ENCODE results near the gene MTOR.

The MTOR gene

GRCh38 chr1:11188858-11189451, 73.4 kb downstream of the MTOR start, which contains the start of gene ANGPTL7:
Gene ANGPTL7, plus strand, starts transcription at chr1:11189355. Its CDS starts 225 bp downstream, at chr1:11189580.
- H3F3A ChIP-seq (ENCODE audit: insufficient read depth, low read length) = no peaks in the 10 kb centered on the region; the same call in 1 of the 2 replicates
- no peak for TF ChIP-seq CTCF (IDR thresholded peaks at IDR 0.05; ENCODE audit: low read length)
- no peak for TF ChIP-seq EZH2 (optimal IDR thresholded peaks at IDR 0.05; ENCODE audit: low read depth, low read length)
- no peaks in the 10 kb centered on the region for H3K27me3 ChIP-seq (replicated peaks; ENCODE audit: insufficient read depth, low read length)
- no peak within 1 kb of the TSS for H3K4me2 ChIP-seq (ENCODE audit: low read depth, low read length)
- no peak within 1 kb of the TSS for H2AFZ ChIP-seq (ENCODE audit: low read length)
- H3K36me3 ChIP-seq (replicated peaks; ENCODE audit: insufficient read depth, low read length) = no peaks in the 10 kb centered on the region; the same call in 1 of the 2 replicates
- H3K9ac ChIP-seq (ENCODE audit: low read length) = no peak within 1 kb of the TSS
- DNase-seq = no peak
- no peaks in the 10 kb centered on the region for H4K20me1 ChIP-seq (ENCODE audit: insufficient read depth, low read length)
- H3K4me1 ChIP-seq (ENCODE audit: low read length) = no peaks in the 10 kb centered on the region
- no peak within 1 kb of the TSS for H3K4me3 ChIP-seq (ENCODE audit: low read length)
- no peak within 1 kb of the TSS for H3K27ac ChIP-seq (ENCODE audit: low read length)
- H3K9me2 ChIP-seq (replicated peaks; ENCODE audit: insufficient read depth, low read length) = no peaks in the 10 kb centered on the region
- H3K79me2 ChIP-seq (ENCODE audit: low read length) = no peaks in the 10 kb centered on the region
- H3K9me3 ChIP-seq (replicated peaks; ENCODE audit: insufficient read depth, low read length) = no peaks in the 10 kb centered on the region

GRCh38 chr1:11188381-11188780, 74.0 kb downstream of the MTOR start:
- Histone ChIP-seq H3K79me2 (ENCODE audit: low read length) (no peaks in the 10 kb centered on the region), H3K4me3 (ENCODE audit: low read length) (no peak overlapping the region), H3K27ac (ENCODE audit: low read length) (no peak overlapping the region), H2AFZ (ENCODE audit: low read length) (no peak overlapping the region), H3K9me2 (replicated peaks; ENCODE audit: insufficient read depth, low read length) (no peaks in the 10 kb centered on the region), H3F3A (ENCODE audit: insufficient read depth, low read length) (no peaks in the 10 kb centered on the region; the same call in 1 of the 2 replicates), H3K4me2 (ENCODE audit: low read depth, low read length) (no peak overlapping the region), H4K20me1 (ENCODE audit: insufficient read depth, low read length) (no peaks in the 10 kb centered on the region), H3K9me3 (replicated peaks; ENCODE audit: insufficient read depth, low read length) (no peaks in the 10 kb centered on the region), H3K36me3 (replicated peaks; ENCODE audit: insufficient read depth, low read length) (no peaks in the 10 kb centered on the region; the same call in 1 of the 2 replicates), H3K9ac (ENCODE audit: low read length) (no peak overlapping the region), H3K4me1 (ENCODE audit: low read length) (no peaks in the 10 kb centered on the region), H3K27me3 (replicated peaks; ENCODE audit: insufficient read depth, low read length) (no peaks in the 10 kb centered on the region)
- TF ChIP-seq CTCF (IDR thresholded peaks at IDR 0.05; ENCODE audit: low read length) (no peak), EZH2 (optimal IDR thresholded peaks at IDR 0.05; ENCODE audit: low read depth, low read length) (no peak)
- no peak for DNase-seq

GRCh38 chr1:11187931-11188330, 74.4 kb downstream of the MTOR start:
- Histone ChIP-seq H3K36me3 (replicated peaks; ENCODE audit: insufficient read depth, low read length) (no peaks in the 10 kb centered on the region; the same call in 1 of the 2 replicates), H3K9me2 (replicated peaks; ENCODE audit: insufficient read depth, low read length) (no peaks in the 10 kb centered on the region), H3K4me3 (ENCODE audit: low read length) (no peak overlapping the region), H3K9ac (ENCODE audit: low read length) (no peak overlapping the region), H3K4me2 (ENCODE audit: low read depth, low read length) (no peak overlapping the region), H3F3A (ENCODE audit: insufficient read depth, low read length) (no peaks in the 10 kb centered on the region; the same call in 1 of the 2 replicates), H3K79me2 (ENCODE audit: low read length) (no peaks in the 10 kb centered on the region), H3K9me3 (replicated peaks; ENCODE audit: insufficient read depth, low read length) (no peaks in the 10 kb centered on the region), H3K4me1 (ENCODE audit: low read length) (no peaks in the 10 kb centered on the region), H2AFZ (ENCODE audit: low read length) (no peak overlapping the region), H4K20me1 (ENCODE audit: insufficient read depth, low read length) (no peaks in the 10 kb centered on the region), H3K27ac (ENCODE audit: low read length) (no peak overlapping the region), H3K27me3 (replicated peaks; ENCODE audit: insufficient read depth, low read length) (no peaks in the 10 kb centered on the region)
- TF ChIP-seq EZH2phosphoT487 (IDR thresholded peaks at IDR 0.05; ENCODE audit: low read length) = no peak
- no peak for TF ChIP-seq CTCF (IDR thresholded peaks at IDR 0.05; ENCODE audit: low read length)
- TF ChIP-seq EZH2 (optimal IDR thresholded peaks at IDR 0.05; ENCODE audit: low read depth, low read length) = no peak
- no peak for DNase-seq
